ENCODE results near the gene TCOF1. TPM values are rescaled to one million over a fixed set of nuclear protein-coding genes. Genes with fewer than 3 reads are reported as not detected.

Gene TCOF1
- total RNA-seq, 4 donors from 2014 or later: 32.1 to 54.2 (median 33.1) TPM

DNA sequence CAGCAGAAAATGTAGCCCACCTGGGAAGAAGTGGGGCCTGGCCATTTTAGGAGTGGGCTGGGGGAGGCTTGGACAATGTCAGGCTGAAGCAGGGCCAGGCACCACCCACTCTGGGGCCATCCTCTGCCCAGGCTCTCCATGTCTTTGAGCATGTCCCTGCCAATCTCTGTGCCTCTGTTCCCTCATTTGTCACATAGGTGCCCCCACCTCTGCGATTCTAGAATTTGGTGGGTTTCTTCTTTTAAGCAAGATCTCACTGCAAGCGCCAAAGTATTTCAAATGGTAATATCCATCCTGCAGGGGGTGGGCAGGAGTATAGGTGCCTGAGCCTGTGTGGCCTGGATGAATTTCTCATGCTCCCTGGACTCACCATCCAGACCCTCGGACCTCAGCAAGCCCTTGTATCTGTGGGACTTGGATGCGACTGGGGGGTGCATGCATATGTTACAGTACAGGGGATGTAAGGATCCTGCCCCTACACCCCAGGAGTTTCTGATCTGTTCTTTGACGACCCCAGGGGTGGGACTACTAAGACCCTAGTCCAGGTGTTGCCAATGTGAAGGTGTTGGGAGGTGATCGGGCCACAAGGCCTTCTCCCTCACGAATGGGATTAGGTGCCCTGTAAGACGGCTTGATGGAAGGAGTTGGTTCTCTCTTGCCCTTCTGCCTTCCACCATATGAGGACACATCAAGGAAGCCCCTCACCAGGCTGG, 50.9 kb downstream of the TCOF1 start:
- 88% methylated on average over 8 of the region's 8 CpGs for WGBS
- H3K4me3 ChIP-seq: peak overlapping the region; percentile 12
- no peaks in the 10 kb centered on the region for H3K27me3 ChIP-seq
- H3K36me3 ChIP-seq: peaks cover 6% of the 10 kb centered on the region
- peaks cover 29% of the 10 kb centered on the region for H3K4me1 ChIP-seq
- TF ChIP-seq POLR2A (IDR thresholded peaks at IDR 0.05): no peak
- no peak for TF ChIP-seq POLR2AphosphoS5 (IDR thresholded peaks at IDR 0.05)
- TF ChIP-seq CTCF (IDR thresholded peaks at IDR 0.05): no peak
- TF ChIP-seq EP300 (IDR thresholded peaks at IDR 0.05): no peak
- peak overlapping the region; percentile 41 for H3K27ac ChIP-seq
- H3K9me3 ChIP-seq: no peaks in the 10 kb centered on the region
- DNase-seq (ENCODE audit: low spot score in 2 of 2): no peak

- DNase-seq (ENCODE audit: low spot score in 2 of 2): peak in 1 of 2 donors; percentile 81
- TF ChIP-seq EP300 (IDR thresholded peaks at IDR 0.05) (no peak), POLR2AphosphoS5 (IDR thresholded peaks at IDR 0.05) (peak in 1 of 3 donors; percentile 22)
- H3K4me1 ChIP-seq: peaks cover 29% of the 10 kb centered on the region
- no peaks in the 10 kb centered on the region for H3K9me3 ChIP-seq
- H3K27me3 ChIP-seq: no peaks in the 10 kb centered on the region
- peaks cover 6% of the 10 kb centered on the region for H3K36me3 ChIP-seq
- 17% methylated on average over 15 of the region's 15 CpGs for WGBS
- H3K4me3 ChIP-seq: peak overlapping the region; percentile 49
- H3K27ac ChIP-seq: peak overlapping the region; percentile 71
These were observed 52.4 kb downstream of the TCOF1 start for GRCh38 chr5:150409638-150410523.

- H3K4me3 ChIP-seq: peak overlapping the region; percentile 49
- WGBS: 28% methylated on average over 4 of the region's 4 CpGs
- TF ChIP-seq EP300 (IDR thresholded peaks at IDR 0.05): no peak
- peaks cover 4% of the 10 kb centered on the region for H3K36me3 ChIP-seq
- H3K4me1 ChIP-seq: peaks cover 29% of the 10 kb centered on the region
- H3K9me3 ChIP-seq: no peaks in the 10 kb centered on the region
- peak overlapping the region; percentile 77 for H3K27ac ChIP-seq
- DNase-seq (ENCODE audit: low spot score in 2 of 2): peak in 1 of 2 donors; percentile 81
- H3K27me3 ChIP-seq: no peaks in the 10 kb centered on the region
These were observed 53.2 kb downstream of the TCOF1 start for GRCh38 chr5:150410524-150411244.

- no peak for TF ChIP-seq POLR2A (IDR thresholded peaks at IDR 0.05)
- no peak for TF ChIP-seq POLR2AphosphoS5 (IDR thresholded peaks at IDR 0.05)
- no peak for TF ChIP-seq CTCF (IDR thresholded peaks at IDR 0.05)
- TF ChIP-seq EP300 (IDR thresholded peaks at IDR 0.05): no peak
- Histone ChIP-seq H3K27me3 (no peaks in the 10 kb centered on the region), H3K4me1 (peaks cover 29% of the 10 kb centered on the region), H3K9me3 (no peaks in the 10 kb centered on the region), H3K36me3 (peaks cover 4% of the 10 kb centered on the region), H3K4me3 (peak overlapping the region; percentile 49), H3K27ac (peak overlapping the region; percentile 77)
- DNase-seq (ENCODE audit: low spot score in 2 of 2): peak in 1 of 2 donors; percentile 56
- 84% methylated on average over 5 of the region's 5 CpGs for WGBS
These were observed 53.9 kb downstream of the TCOF1 start for GRCh38 chr5:150411245-150411979.

DNA sequence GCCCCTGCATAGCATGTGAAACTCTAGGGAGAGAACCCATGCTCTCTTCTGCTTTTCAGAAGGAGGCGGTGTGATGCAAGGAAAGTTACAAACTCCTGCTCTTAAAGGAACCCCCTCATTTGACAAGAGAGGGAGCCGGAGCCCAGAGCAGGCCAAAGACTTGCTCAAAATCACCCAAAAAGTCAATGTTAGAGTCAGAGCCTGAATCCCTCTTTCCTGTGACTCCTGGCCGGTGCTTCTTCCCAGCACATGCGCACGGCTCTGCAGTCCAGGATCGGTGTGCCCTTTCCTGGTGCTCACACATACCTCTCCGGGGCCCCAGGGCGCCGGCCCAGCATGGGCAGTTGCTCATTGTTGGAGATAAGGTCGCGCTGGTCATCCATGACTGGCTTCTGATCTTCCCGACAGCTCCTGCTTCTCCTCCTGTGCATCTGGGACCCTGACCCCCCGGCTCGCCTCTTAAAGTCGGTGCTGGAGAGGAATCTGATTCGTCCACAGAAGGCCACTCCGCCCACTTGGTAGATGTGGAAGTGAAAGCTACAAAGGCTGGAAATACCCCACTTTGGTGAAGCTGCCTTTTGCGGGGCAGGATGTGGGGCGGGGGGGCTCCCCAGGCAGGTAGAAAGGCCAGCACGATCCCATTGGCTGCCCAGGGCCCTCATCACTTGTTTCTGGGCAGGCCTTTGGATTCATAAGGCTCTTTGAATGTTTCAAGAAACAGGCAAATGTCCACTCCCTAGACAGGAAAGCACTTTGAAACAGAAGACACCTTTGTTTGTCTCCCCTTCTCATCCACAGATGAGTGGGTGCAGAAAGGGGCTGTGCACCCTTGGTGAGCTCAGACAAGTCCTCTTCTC, 55.0 kb downstream of the TCOF1 start, which contains the start of gene CD74:
Gene CD74, minus strand, starts transcription at position 592 of the 857 bp plus-strand sequence. Its CDS starts 161 bp downstream, at position 431.
- no peaks in the 10 kb centered on the region for H3K27me3 ChIP-seq
- peak within 1 kb of the TSS; percentile 49 for H3K4me3 ChIP-seq
- no peaks in the 10 kb centered on the region for H3K36me3 ChIP-seq
- H3K27ac ChIP-seq: peak within 1 kb of the TSS; percentile 77
- peak; percentile 85 to 87 for DNase-seq (ENCODE audit: low spot score in 2 of 2)
- 43% methylated on average over 5 of the region's 20 CpGs for WGBS
- TF ChIP-seq EP300 (IDR thresholded peaks at IDR 0.05) (no peak), POLR2AphosphoS5 (IDR thresholded peaks at IDR 0.05) (peak in 2 of 3 donors; percentile 4 to 75), POLR2A (IDR thresholded peaks at IDR 0.05) (peak in 1 of 2 donors; percentile 43), CTCF (IDR thresholded peaks at IDR 0.05) (no peak)
- H3K4me1 ChIP-seq: peaks cover 29% of the 10 kb centered on the region
- H3K9me3 ChIP-seq: no peaks in the 10 kb centered on the region
